Mesenchymal stem cell (in vitro differentiated cells and primary cell): ENCODE data around the gene MINDY4.

Experiments used
- DNase-seq: peaks from one replicate; pipeline ENCODE4 v3.0.0-alpha.2; 2013
- H2AFZ ChIP-seq: one replicate; pipeline ENCODE4 v1.6.1; 2013; ENCODE audit warnings: low read depth, mild to moderate bottlenecking, control low read depth, inconsistent platforms, low read length, moderate library complexity
- H2AK5ac ChIP-seq: 2 replicates; pipeline ENCODE4 v1.6.1; 2013; ENCODE audit warnings: low read length, moderate library complexity, mild to moderate bottlenecking, inconsistent platforms; ENCODE audit not compliant: severe bottlenecking
- H2BK120ac ChIP-seq: one replicate; pipeline ENCODE4 v1.6.1; 2013; ENCODE audit warnings: low read depth, mild to moderate bottlenecking, inconsistent platforms, low read length, moderate library complexity
- H2BK12ac ChIP-seq, 2 experiments: one replicate each; pipeline ENCODE4 v1.6.1; 2013; ENCODE audit warnings: inconsistent platforms in 2 of 2, low read length in 2 of 2, mild to moderate bottlenecking in 2 of 2, moderate library complexity in 2 of 2, control low read depth in 1 of 2
- H2BK15ac ChIP-seq: one replicate; pipeline ENCODE4 v1.6.1; 2013; ENCODE audit warnings: mild to moderate bottlenecking, low read depth, inconsistent platforms; ENCODE audit not compliant: poor library complexity, severe bottlenecking
- H2BK5ac ChIP-seq: 2 replicates; pipeline ENCODE4 v1.6.1; 2013; ENCODE audit warnings: low read depth, mild to moderate bottlenecking, low read length, control low read depth, inconsistent platforms; ENCODE audit not compliant: poor library complexity, severe bottlenecking
- H3K14ac ChIP-seq, 2 experiments: one replicate each; pipeline ENCODE4 v1.6.1; 2013; ENCODE audit warnings: inconsistent platforms in 2 of 2, low read length in 2 of 2, control low read depth in 1 of 2, mild to moderate bottlenecking in 1 of 2, moderate library complexity in 1 of 2
- H3K18ac ChIP-seq, 2 experiments: one replicate each; pipeline ENCODE4 v1.6.1; 2013; ENCODE audit warnings: inconsistent platforms in 2 of 2, low read length in 2 of 2, control low read depth in 1 of 2, low read depth in 1 of 2, mild to moderate bottlenecking in 1 of 2
- H3K23ac ChIP-seq, 2 experiments: one replicate each; pipeline ENCODE4 v1.6.1; 2013; ENCODE audit warnings: inconsistent platforms in 2 of 2, low read length in 2 of 2, mild to moderate bottlenecking in 2 of 2, moderate library complexity in 2 of 2, control low read depth in 1 of 2
- H3K27ac ChIP-seq: 2 replicates; pipeline ENCODE4 v1.5.1; 2013; ENCODE audit warnings: mild to moderate bottlenecking, moderate library complexity, low read length, control low read depth, inconsistent platforms; ENCODE audit not compliant: poor library complexity, severe bottlenecking
- H3K27me3 ChIP-seq, 2 experiments: 2 replicates each; pipeline versions ENCODE4 v1.6.1 to v1.7.0; 2013; ENCODE audit warnings: low read length in 2 of 2, mild to moderate bottlenecking in 2 of 2, moderate library complexity in 2 of 2, control low read depth in 1 of 2, inconsistent platforms in 1 of 2; ENCODE audit not compliant: control insufficient read depth in 1 of 2, insufficient read depth in 1 of 2
- H3K36me3 ChIP-seq, 2 experiments: 2 replicates each; pipeline versions ENCODE4 v1.6.1 to v1.7.0; 2013; ENCODE audit warnings: low read length in 2 of 2, control low read depth in 1 of 2, inconsistent platforms in 1 of 2, low read depth in 1 of 2, mild to moderate bottlenecking in 1 of 2; ENCODE audit not compliant: insufficient read depth in 2 of 2, control insufficient read depth in 1 of 2
- H3K4ac ChIP-seq, 2 experiments: one replicate each; pipeline ENCODE4 v1.6.1; 2013; ENCODE audit warnings: inconsistent platforms in 2 of 2, low read length in 2 of 2, mild to moderate bottlenecking in 2 of 2, moderate library complexity in 2 of 2, control low read depth in 1 of 2, low read depth in 1 of 2
- H3K4me1 ChIP-seq: 2 replicates; pipeline ENCODE4 v1.6.1; 2013; ENCODE audit warnings: low read depth, low read length, control low read depth; ENCODE audit not compliant: control insufficient read depth, insufficient read depth
- H3K4me2 ChIP-seq: 2 replicates; pipeline ENCODE4 v1.6.1; 2013; ENCODE audit warnings: low read length, mild to moderate bottlenecking, inconsistent platforms; ENCODE audit not compliant: poor library complexity, severe bottlenecking
- H3K4me3 ChIP-seq, 2 experiments: 2 replicates each; pipeline versions ENCODE4 v1.5.1 to v1.7.0; 2013; ENCODE audit warnings: low read length in 2 of 2, mild to moderate bottlenecking in 2 of 2, control low read depth in 1 of 2, low read depth in 1 of 2; ENCODE audit not compliant: insufficient read depth in 1 of 2
- H3K79me1 ChIP-seq: replicated peaks from 2 replicates; pipeline ENCODE4 v1.6.1; 2013; ENCODE audit warnings: mild to moderate bottlenecking, control low read depth, low read length, inconsistent platforms; ENCODE audit not compliant: poor library complexity, severe bottlenecking
- H3K9ac ChIP-seq: 2 replicates; pipeline ENCODE4 v1.7.0; 2013; ENCODE audit warnings: mild to moderate bottlenecking, low read length, moderate library complexity
- H3K9me3 ChIP-seq: 2 replicates; pipeline ENCODE4 v1.7.0; 2013; ENCODE audit warnings: mild to moderate bottlenecking, low read length; ENCODE audit not compliant: control insufficient read depth
- H4K8ac ChIP-seq: one replicate; pipeline ENCODE4 v1.6.1; 2013; ENCODE audit warnings: inconsistent platforms, mild to moderate bottlenecking, low read length, moderate library complexity
- H4K91ac ChIP-seq: one replicate; pipeline ENCODE4 v1.6.1; 2013; ENCODE audit warnings: mild to moderate bottlenecking, low read length, inconsistent platforms
- WGBS: methylation state at CpG from one replicate; pipeline ENCODE4 v1.1.7; 2013; ENCODE audit warnings: mixed read lengths; 5-methylcytosine and 5-hydroxymethylcytosine counted together

Gene MINDY4

GRCh38 chr7:30752979-30753378, 18.2 kb upstream of the MINDY4 start:
- no peak overlapping the region for H3K27ac ChIP-seq
- peak overlapping the region; percentile 83 for H2BK120ac ChIP-seq

DNA sequence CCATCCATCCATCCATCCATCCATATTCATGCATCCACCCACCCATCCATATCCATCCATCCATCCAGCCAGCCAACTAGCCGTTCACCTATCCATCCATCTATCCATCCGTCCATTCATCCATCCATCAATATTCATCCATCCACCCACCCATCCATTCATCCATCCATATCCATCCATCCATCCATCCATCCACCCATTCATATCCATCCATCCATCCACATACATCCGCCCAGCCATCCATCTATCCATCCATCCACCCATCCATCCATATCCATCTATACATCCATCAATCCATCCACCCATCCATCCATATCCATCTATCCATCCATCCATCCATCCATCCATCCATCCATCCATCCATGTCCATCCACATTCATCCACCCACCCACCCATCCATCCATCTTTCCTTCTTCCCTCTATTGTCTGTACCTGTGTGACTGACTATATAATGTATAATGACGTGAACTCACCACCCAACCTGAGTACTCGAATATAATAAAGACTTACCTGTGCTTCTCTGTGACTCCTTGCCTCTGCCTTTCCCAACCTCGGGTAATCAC, 16.8 kb upstream of the MINDY4 start:
- WGBS, result 84% methylated on average over 6 of the region's 6 CpGs
- Histone ChIP-seq H3K27ac (no peak overlapping the region), H2BK120ac (no peak overlapping the region), H3K27me3 (no peaks in the 10 kb centered on the region), H3K36me3 (no peaks in the 10 kb centered on the region), H3K4me3 (no peak overlapping the region), H2AK5ac (no peak overlapping the region), H3K4ac (no peak overlapping the region), H3K23ac (no peak overlapping the region), H2AFZ (no peak overlapping the region), H3K4me2 (no peak overlapping the region), H3K14ac (no peak overlapping the region), H3K4me1 (peaks cover 23% of the 10 kb centered on the region), H2BK15ac (no peak overlapping the region), H3K9ac (no peak overlapping the region), H4K91ac (no peak overlapping the region), H2BK5ac (no peak overlapping the region), H3K18ac (no peak overlapping the region), H3K79me1 (no peaks in the 10 kb centered on the region), H3K9me3 (no peaks in the 10 kb centered on the region), H4K8ac (no peak overlapping the region), H2BK12ac (peak overlapping the region in 1 of 2 experiments; percentile 8)
- no peak for DNase-seq

More at GRCh38 chr7:30752979-30753378, 18.2 kb upstream of the MINDY4 start:
- peak overlapping the region; percentile 14 for H4K8ac ChIP-seq
- no peaks in the 10 kb centered on the region for H3K79me1 ChIP-seq
- H3K4me3 ChIP-seq, result peak overlapping the region in 1 of 2 experiments; percentile 75
- H3K14ac ChIP-seq, result no peak overlapping the region
- peak overlapping the region; percentile 60 for H3K9ac ChIP-seq
- H2BK12ac ChIP-seq, result peak overlapping the region; percentile 91 to 99
- peak overlapping the region; percentile 76 to 85 for H3K4ac ChIP-seq
- peak overlapping the region; percentile 70 to 71 for H3K18ac ChIP-seq
- H3K4me1 ChIP-seq, result peaks cover 23% of the 10 kb centered on the region
- no peaks in the 10 kb centered on the region for H3K36me3 ChIP-seq
- H2BK5ac ChIP-seq, result no peak overlapping the region
- no peaks in the 10 kb centered on the region for H3K27me3 ChIP-seq
- H3K23ac ChIP-seq, result no peak overlapping the region
- no peaks in the 10 kb centered on the region for H3K9me3 ChIP-seq
- no peak for DNase-seq
- H3K4me2 ChIP-seq, result no peak overlapping the region
- H2AK5ac ChIP-seq, result no peak overlapping the region
- H4K91ac ChIP-seq, result peak overlapping the region; percentile 89
- H2BK15ac ChIP-seq, result peak overlapping the region; percentile 89
- 66% methylated on average over 4 of the region's 5 CpGs for WGBS
- no peak overlapping the region for H2AFZ ChIP-seq

DNA sequence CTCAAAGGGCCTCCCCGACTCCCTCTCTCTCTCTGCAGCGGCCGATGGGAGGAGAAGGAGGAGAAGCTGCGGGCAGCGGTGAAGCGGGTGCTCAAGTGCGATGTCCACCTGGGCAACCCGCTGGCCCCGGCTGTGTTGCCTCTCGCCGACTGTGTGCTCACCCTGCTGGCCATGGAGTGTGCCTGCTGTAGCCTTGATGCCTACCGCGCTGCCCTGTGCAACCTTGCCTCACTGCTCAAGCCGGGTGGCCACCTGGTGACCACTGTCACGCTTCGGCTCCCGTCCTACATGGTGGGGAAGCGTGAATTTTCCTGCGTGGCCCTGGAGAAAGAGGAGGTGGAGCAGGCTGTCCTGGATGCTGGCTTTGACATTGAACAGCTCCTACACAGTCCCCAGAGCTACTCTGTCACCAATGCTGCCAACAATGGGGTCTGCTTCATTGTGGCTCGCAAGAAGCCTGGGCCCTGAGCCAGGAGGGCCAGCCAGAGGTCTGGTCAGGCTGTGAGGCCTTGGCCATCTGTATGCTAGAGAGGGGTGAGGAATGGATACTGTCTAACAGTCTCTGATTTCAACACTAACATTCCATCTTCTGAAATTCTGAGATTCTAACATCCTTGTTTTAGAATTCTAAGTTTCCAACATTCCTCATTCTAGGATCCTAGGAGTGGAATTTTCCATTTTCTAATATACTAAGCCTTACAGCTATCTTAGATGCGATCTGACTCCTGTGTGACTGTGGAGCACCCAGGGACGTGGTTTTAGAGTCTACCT, 15.6 kb upstream of the MINDY4 start:
- H4K91ac ChIP-seq, result peak overlapping the region; percentile 96
- no peak overlapping the region for H2BK5ac ChIP-seq
- H3K27ac ChIP-seq, result peak overlapping the region; percentile 51
- H3K4me2 ChIP-seq, result no peak overlapping the region
- 90% methylated on average over 21 of the region's 22 CpGs for WGBS
- no peak overlapping the region for H2BK120ac ChIP-seq
- peak overlapping the region; percentile 67 to 83 for H3K18ac ChIP-seq
- H3K79me1 ChIP-seq, result no peaks in the 10 kb centered on the region
- H3K14ac ChIP-seq, result peak overlapping the region in 1 of 2 experiments; percentile 81
- H2AFZ ChIP-seq, result peak overlapping the region; percentile 6
- H3K9ac ChIP-seq, result no peak overlapping the region
- H3K23ac ChIP-seq, result no peak overlapping the region
- H3K9me3 ChIP-seq, result no peaks in the 10 kb centered on the region
- DNase-seq, result peak; percentile 52
- H2AK5ac ChIP-seq, result no peak overlapping the region
- H3K4me3 ChIP-seq, result no peak overlapping the region
- peak overlapping the region; percentile 45 for H4K8ac ChIP-seq
- H3K27me3 ChIP-seq, result no peaks in the 10 kb centered on the region
- H3K36me3 ChIP-seq, result no peaks in the 10 kb centered on the region
- H2BK12ac ChIP-seq, result peak overlapping the region in 1 of 2 experiments; percentile 92
- H3K4ac ChIP-seq, result peak overlapping the region; percentile 34 to 73
- H3K4me1 ChIP-seq, result peaks cover 23% of the 10 kb centered on the region
- H2BK15ac ChIP-seq, result peak overlapping the region; percentile 39

DNA sequence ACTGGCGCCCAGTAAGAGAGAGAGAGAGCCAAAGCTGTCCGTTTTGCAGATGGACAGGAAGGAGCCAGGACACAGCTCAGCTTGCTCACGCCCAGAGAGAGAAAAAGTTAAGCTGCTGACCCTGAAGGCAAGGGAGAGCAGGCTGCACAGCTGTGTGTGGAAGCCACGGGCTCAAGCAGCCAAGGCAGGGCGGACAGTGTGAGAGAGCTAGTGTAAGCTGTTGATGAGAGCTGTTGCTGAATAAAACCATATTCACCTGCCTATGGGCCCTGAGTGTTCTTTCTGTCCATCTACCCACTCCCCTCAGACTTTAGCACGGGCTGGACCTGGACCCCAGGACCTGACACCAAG, 13.9 kb upstream of the MINDY4 start:
- no peak overlapping the region for H3K4ac ChIP-seq
- no peak overlapping the region for H3K18ac ChIP-seq
- H2AFZ ChIP-seq, result no peak overlapping the region
- DNase-seq, result no peak
- H2BK15ac ChIP-seq, result no peak overlapping the region
- no peak overlapping the region for H2AK5ac ChIP-seq
- peaks cover 9% of the 10 kb centered on the region for H3K4me1 ChIP-seq
- no peak overlapping the region for H4K8ac ChIP-seq
- WGBS, result 60% methylated on average over 6 of the region's 6 CpGs
- no peak overlapping the region for H3K9ac ChIP-seq
- H2BK5ac ChIP-seq, result no peak overlapping the region
- no peak overlapping the region for H3K23ac ChIP-seq
- no peaks in the 10 kb centered on the region for H3K79me1 ChIP-seq
- no peaks in the 10 kb centered on the region for H3K36me3 ChIP-seq
- H3K14ac ChIP-seq, result peak overlapping the region in 1 of 2 experiments; percentile 42
- H3K4me2 ChIP-seq, result no peak overlapping the region
- H4K91ac ChIP-seq, result no peak overlapping the region
- H3K9me3 ChIP-seq, result no peaks in the 10 kb centered on the region
- no peaks in the 10 kb centered on the region for H3K27me3 ChIP-seq
- no peak overlapping the region for H3K4me3 ChIP-seq
- H2BK12ac ChIP-seq, result peak overlapping the region in 1 of 2 experiments; percentile 59
- H3K27ac ChIP-seq, result no peak overlapping the region
- H2BK120ac ChIP-seq, result no peak overlapping the region
